DOHH2 (cell line): ENCODE data around the gene GDF10.

Source experiments
- H3F3A ChIP-seq: fragments of 200-600 bp; sonication (generic), shearing (Covaris generic); 2 replicates; pipeline ENCODE4 v1.6.0; 2016; ENCODE audit warnings: antibody characterized with exemption, mild to moderate bottlenecking; ENCODE audit not compliant: control insufficient read depth, insufficient read depth
- H3K27ac ChIP-seq: fragments of 200-600 bp; sonication (generic); 2 replicates; pipeline ENCODE4 v1.5.1; 2014; ENCODE audit warnings: low read depth, mild to moderate bottlenecking, low read length, moderate library complexity
- H3K27me3 ChIP-seq: fragments of 200-600 bp; sonication (generic); 2 replicates; pipeline ENCODE4 v1.6.1; 2014; ENCODE audit warnings: mild to moderate bottlenecking, low read length, mixed read lengths; ENCODE audit not compliant: control insufficient read depth
- H3K36me3 ChIP-seq: fragments of 200-600 bp; sonication (generic); 2 replicates; pipeline ENCODE4 v1.6.1; 2014; ENCODE audit warnings: mild to moderate bottlenecking, low read length, moderate library complexity, mixed read lengths; ENCODE audit not compliant: control insufficient read depth
- H3K4me1 ChIP-seq: fragments of 200-600 bp; sonication (generic); 2 replicates; pipeline ENCODE4 v1.6.1; 2014; ENCODE audit warnings: mild to moderate bottlenecking, low read length, mixed read lengths; ENCODE audit not compliant: control insufficient read depth
- H3K4me2 ChIP-seq: fragments of 200-600 bp; sonication (generic); 2 replicates; pipeline ENCODE4 v1.6.0; 2014; ENCODE audit warnings: mild to moderate bottlenecking, low read length, moderate library complexity
- H3K4me3 ChIP-seq: fragments of 200-600 bp; sonication (generic); 2 replicates; pipeline ENCODE4 v1.5.1; 2014; ENCODE audit warnings: mild to moderate bottlenecking, low read length, mixed read lengths
- H3K79me2 ChIP-seq: fragments of 200-600 bp; sonication (generic); 2 replicates; pipeline ENCODE4 v1.6.1; 2014; ENCODE audit warnings: mild to moderate bottlenecking, low read length, mixed read lengths; ENCODE audit not compliant: control insufficient read depth
- H3K9me2 ChIP-seq: fragments of 200-600 bp; sonication (generic); replicated peaks from 2 replicates; pipeline ENCODE4 v1.6.1; 2014; ENCODE audit warnings: mild to moderate bottlenecking, low read length, mixed read lengths; ENCODE audit not compliant: control insufficient read depth
- H3K9me3 ChIP-seq: fragments of 200-600 bp; sonication (generic); 2 replicates; pipeline ENCODE4 v1.6.1; 2014; ENCODE audit warnings: antibody characterized with exemption, low read length, mixed read lengths; ENCODE audit not compliant: control insufficient read depth, insufficient read depth
- H4K20me1 ChIP-seq: fragments of 200-600 bp; sonication (generic); 2 replicates; pipeline ENCODE4 v1.6.0; 2014; ENCODE audit warnings: low read depth, mild to moderate bottlenecking, antibody characterized with exemption, low read length, moderate library complexity; ENCODE audit not compliant: control insufficient read depth, insufficient read depth
- CTCF ChIP-seq: fragments of 200-600 bp; sonication (generic); IDR thresholded peaks from one replicate; pipeline ENCODE4 v1.5.1; 2014; ENCODE audit warnings: antibody characterized with exemption, mild to moderate bottlenecking, low read depth, low read length; ENCODE audit not compliant: poor library complexity, severe bottlenecking
- EZH2phosphoT487 ChIP-seq: fragments of 200-600 bp; sonication (generic); IDR thresholded peaks from 2 replicates; pipeline ENCODE4 v1.6.1; 2017; ENCODE audit warnings: borderline replicate concordance, mild to moderate bottlenecking, antibody characterized with exemption, low read length, moderate library complexity, mixed read lengths

GDF10 gene

GRCh38 chr10:47322300-47323061, 22.5 kb downstream of the GDF10 start, which contains the start of gene GDF2:
TSS of gene GDF2 (plus strand) at chr10:47322454. CDS start at chr10:47322669, 215 bp downstream.
- no peaks in the 10 kb centered on the region for H3K9me2 ChIP-seq
- no peak within 1 kb of the TSS for H3K27ac ChIP-seq
- H3K36me3 ChIP-seq: no peaks in the 10 kb centered on the region
- H3K27me3 ChIP-seq: no peaks in the 10 kb centered on the region
- TF ChIP-seq CTCF: no peak
- H3F3A ChIP-seq: no peaks in the 10 kb centered on the region
- H3K4me1 ChIP-seq: no peaks in the 10 kb centered on the region
- no peak within 1 kb of the TSS for H3K4me3 ChIP-seq
- no peak within 1 kb of the TSS for H3K4me2 ChIP-seq
- H3K9me3 ChIP-seq: no peaks in the 10 kb centered on the region
- H3K79me2 ChIP-seq: no peaks in the 10 kb centered on the region
- H4K20me1 ChIP-seq: no peaks in the 10 kb centered on the region

GRCh38 chr10:47323087-47323486, 23.1 kb downstream of the GDF10 start:
- H3K4me1 ChIP-seq: no peaks in the 10 kb centered on the region

GRCh38 chr10:47323636-47324296, 23.8 kb downstream of the GDF10 start:
- no peaks in the 10 kb centered on the region for H3K79me2 ChIP-seq
- H3F3A ChIP-seq: no peaks in the 10 kb centered on the region
- H3K4me3 ChIP-seq: no peak overlapping the region
- no peaks in the 10 kb centered on the region for H3K27me3 ChIP-seq
- peaks cover 3% of the 10 kb centered on the region; the same call in 1 of the 2 replicates for H3K9me3 ChIP-seq
- H3K9me2 ChIP-seq: no peaks in the 10 kb centered on the region
- no peaks in the 10 kb centered on the region for H3K4me1 ChIP-seq
- no peaks in the 10 kb centered on the region for H4K20me1 ChIP-seq
- no peaks in the 10 kb centered on the region for H3K36me3 ChIP-seq
- TF ChIP-seq EZH2phosphoT487 (no peak), CTCF (no peak)
- no peak overlapping the region for H3K27ac ChIP-seq
- H3K4me2 ChIP-seq: no peak overlapping the region

More at GRCh38 chr10:47323087-47323486, 23.1 kb downstream of the GDF10 start:
- Histone ChIP-seq H3F3A (no peaks in the 10 kb centered on the region), H3K27ac (no peak overlapping the region), H3K79me2 (no peaks in the 10 kb centered on the region), H3K4me2 (no peak overlapping the region), H3K36me3 (no peaks in the 10 kb centered on the region), H3K4me3 (no peak overlapping the region), H3K27me3 (no peaks in the 10 kb centered on the region), H3K9me3 (no peaks in the 10 kb centered on the region; the same call in 1 of the 2 replicates), H3K9me2 (no peaks in the 10 kb centered on the region), H4K20me1 (no peaks in the 10 kb centered on the region)
- TF ChIP-seq EZH2phosphoT487 (no peak), CTCF (no peak)
